Spleen (tissue), 13 donors: ENCODE results near the gene FURIN. TPM values are rescaled to one million over a fixed set of nuclear protein-coding genes. Genes with fewer than 3 reads are reported as not detected.

Experiments
- DNase-seq: peaks from one replicate; pipeline ENCODE4 v3.0.0-alpha.2; 2020
- H3K27ac ChIP-seq, 8 donors: fragments of 200-600 bp; sonication (generic) in 7 of 8; 1 replicate in 4 of 8; 2 replicates in 4 of 8; pipeline versions ENCODE4 v1.5.0 to v1.8.0; 2016 to 2021; ENCODE audit warnings: inconsistent platforms in 4 of 8, mild to moderate bottlenecking in 4 of 8, moderate library complexity in 1 of 8
- H3K27me3 ChIP-seq, 7 donors: fragments of 200-600 bp; sonication (generic) in 6 of 7; replicated peaks in 1 of 7; 1 replicate in 4 of 7; 2 replicates in 3 of 7; pipeline versions ENCODE4 v1.5.0 to v1.8.0; 2016 to 2021; ENCODE audit warnings: inconsistent platforms in 3 of 7, mild to moderate bottlenecking in 1 of 7
- H3K36me3 ChIP-seq, 6 donors: fragments of 200-600 bp; sonication (generic) in 5 of 6; 1 replicate in 4 of 6; 2 replicates in 2 of 6; pipeline versions ENCODE4 v1.5.0 to v1.8.0; 2016 to 2021; ENCODE audit warnings: inconsistent platforms in 2 of 6
- H3K4me1 ChIP-seq, 6 donors: fragments of 200-600 bp; sonication (generic) in 5 of 6; 1 replicate in 3 of 6; 2 replicates in 3 of 6; pipeline versions ENCODE4 v1.5.0 to v1.8.0; 2016 to 2021; ENCODE audit warnings: inconsistent platforms in 3 of 6
- H3K4me3 ChIP-seq, 8 donors: fragments of 200-600 bp; sonication (generic) in 7 of 8; 1 replicate in 4 of 8; 2 replicates in 4 of 8; pipeline versions ENCODE4 v1.5.0 to v1.8.0; 2016 to 2021; ENCODE audit warnings: inconsistent platforms in 4 of 8, mild to moderate bottlenecking in 4 of 8, moderate library complexity in 2 of 8
- H3K9me3 ChIP-seq, 8 donors: fragments of 200-600 bp; sonication (generic) in 7 of 8; 1 replicate in 4 of 8; 2 replicates in 4 of 8; pipeline versions ENCODE4 v1.5.0 to v1.8.0; 2016 to 2021; ENCODE audit warnings: inconsistent platforms in 4 of 8
- CTCF ChIP-seq, 11 experiments: fragments of 200-600 bp in 7 of 11; fragments of 450-650 bp in 4 of 11; sonication (generic) in 4 of 11; IDR thresholded peaks in 8 of 11; conservative IDR thresholded peaks in 3 of 11; 1 replicate in 7 of 11; 2 replicates in 4 of 11; pipeline versions ENCODE4 v1.4.0 to v1.8.0; 2016 to 2021; ENCODE audit warnings: antibody characterized with exemption in 11 of 11, inconsistent platforms in 4 of 11, mild to moderate bottlenecking in 1 of 11
- POLR2A ChIP-seq, 3 donors: fragments of 450-650 bp; IDR thresholded peaks; one replicate each; pipeline ENCODE4 v1.5.1; 2017; ENCODE audit warnings: antibody characterized with exemption in 3 of 3, mild to moderate bottlenecking in 1 of 3
- POLR2AphosphoS5 ChIP-seq, 3 donors: sonication (generic); formaldehyde crosslinking; IDR thresholded peaks; one replicate each; pipeline ENCODE4 v1.5.1; 2017; ENCODE audit warnings: antibody characterized with exemption in 3 of 3
- whole genome bisulfite sequencing, 5 donors: extraction: QIAGEN DNeasy Blood & Tissue Kit in 3 of 5; methylation state at CpG; one replicate each; pipeline versions ENCODE4 v1.1.5 to v1.1.7; 2013 to 2018; 5-methylcytosine and 5-hydroxymethylcytosine counted together
- intact Hi-C: fragments of 100-400 bp; cut with DNase I; formaldehyde crosslinking; loops from one replicate; pipeline ENCODE4 v1.15.0; 2023; ENCODE audit warnings: low total_unique reads
- long read RNA-seq, 2 donors: transcript quantifications; one replicate each; lab custom pipeline, GENCODE V29; 2026
- polyA plus RNA-seq, 3 donors: library from polyadenylated mRNA; stranded (reverse); fragments of 200-250 nt; gene quantifications; one replicate each; pipeline ENCODE4 v1.2.1, GENCODE V29; 2013
- total RNA-seq, 7 donors: library from RNA; depleted of rRNA in 3 of 7; stranded (reverse); fragments of >200 nt in 3 of 7; fragmentation: NEBNext Ultra II Directional in 4 of 7; extraction: Animal tissue kit (Norgen Biotek cat#: 25700) in 4 of 7; gene quantifications; one replicate each; pipeline versions ENCODE4 v1.1.0 to v1.2.1, GENCODE V29; 2016 to 2021
- donor health status: healthy with polysubstance abuse.
- donor health status: DM: no; HTN: no; CAD: no; lungs with moderate emphysema.
- donor health status: DM: no; HTN: no; CAD: no.
- donor health status: Bipolar disorder and iron deficiency.
- donor health status: healthy.
- donor health status: DM: no; HTN: no; CAD: no.
- donor health status: DM: yes; HTN: yes; CAD: no.

Gene FURIN
- 100 to 1,000 TPM in 2 of 7 donors, 10 to 100 TPM in 5; 62.0 to 139 (median 86.8) TPM for total RNA-seq
- 10 to 100 TPM in 2 of 3 donors, 1 to 10 TPM in 1; 10.0 to 33.3 (median 10.9) TPM for polyA plus RNA-seq
- long read RNA-seq, donor 1, full-length matches to known transcripts: 6 of 6 reads
- long read RNA-seq, donor 1, partial matches to known transcripts: 0 of 6 reads
- long read RNA-seq, donor 1, other reads (novel, unspliced or antisense): 0 of 6 reads
- long read RNA-seq, donor 2, full-length matches to known transcripts: 6 of 11 reads
- long read RNA-seq, donor 2, partial matches to known transcripts: 5 of 11 reads
- long read RNA-seq, donor 2, other reads (novel, unspliced or antisense): 0 of 11 reads

- Histone ChIP-seq H3K36me3 (no peaks in the 10 kb centered on the region), H3K9me3 (no peaks in the 10 kb centered on the region), H3K27me3 (no peaks in the 10 kb centered on the region), H3K4me3 (peak within 1 kb of the TSS in 1 of 8 donors; percentile 93), H3K27ac (peak within 1 kb of the TSS; percentile 79 to 98 (median 96)), H3K4me1 (peaks cover 26 to 67% (median 46%) of the 10 kb centered on the region in 6 donors)
- no peak for TF ChIP-seq CTCF (IDR thresholded peaks at IDR 0.05 in 8 of 11, conservative IDR thresholded peaks at IDR 0.05 in 3 of 11)
- TF ChIP-seq POLR2AphosphoS5 (IDR thresholded peaks at IDR 0.05): no peak
- no peak for TF ChIP-seq POLR2A (IDR thresholded peaks at IDR 0.05)
- intact Hi-C loops: no loop called here
- DNase-seq: no peak
- 85 to 95% (median 90%) methylated on average over 5 to 6 of the region's 6 CpGs for WGBS, 5 donors
Observed at GRCh38 chr15:90868261-90868689, at the start of gene FURIN. FURIN (plus strand) TSS chr15:90868588; CDS start chr15:90875741, 7,153 bp downstream.

GRCh38 chr15:90819390-90819789 lies 49.0 kb upstream of the FURIN start:
- 50 to 87% (median 74%) methylated on average over 2 to 6 of the region's 6 CpGs for whole genome bisulfite sequencing, 5 donors
- intact Hi-C loops: no loop called here
- no peak for DNase-seq

GRCh38 chr15:90819850-90820249 lies 48.5 kb upstream of the FURIN start:
- H3K4me1 ChIP-seq: peaks cover 9 to 57% (median 26%) of the 10 kb centered on the region in 6 donors

More at GRCh38 chr15:90819390-90819789, 49.0 kb upstream of the FURIN start:
- no peaks in the 10 kb centered on the region for H3K9me3 ChIP-seq
- H3K36me3 ChIP-seq: peaks cover 0 to 6% (median 0%) of the 10 kb centered on the region in 6 donors
- H3K27me3 ChIP-seq: no peaks in the 10 kb centered on the region
- H3K4me3 ChIP-seq: no peak overlapping the region
- H3K4me1 ChIP-seq: peaks cover 9 to 60% (median 26%) of the 10 kb centered on the region in 6 donors
- H3K27ac ChIP-seq: peak overlapping the region in 4 of 8 donors; percentile 13 to 64 (median 22)
- peak in 2 of 3 donors; percentile 37 to 43 for TF ChIP-seq POLR2AphosphoS5 (IDR thresholded peaks at IDR 0.05)
- no peak for TF ChIP-seq POLR2A (IDR thresholded peaks at IDR 0.05)

GRCh38 chr15:90820481-90820880 lies 47.9 kb upstream of the FURIN start:
- WGBS, 5 donors: 92 to 100% (median 95%) methylated on average over 2 to 7 of the region's 7 CpGs
- Histone ChIP-seq H3K4me1 (peaks cover 9 to 51% (median 25%) of the 10 kb centered on the region in 6 donors), H3K9me3 (no peaks in the 10 kb centered on the region), H3K4me3 (no peak overlapping the region), H3K27me3 (no peaks in the 10 kb centered on the region), H3K27ac (no peak overlapping the region), H3K36me3 (peaks cover 0 to 3% (median 0%) of the 10 kb centered on the region in 6 donors)
- DNase-seq: no peak
- intact Hi-C loops: no loop called here
- TF ChIP-seq CTCF (IDR thresholded peaks at IDR 0.05 in 8 of 11, conservative IDR thresholded peaks at IDR 0.05 in 3 of 11) (no peak), POLR2A (IDR thresholded peaks at IDR 0.05) (no peak), POLR2AphosphoS5 (IDR thresholded peaks at IDR 0.05) (no peak)

More at GRCh38 chr15:90819850-90820249, 48.5 kb upstream of the FURIN start:
- no peaks in the 10 kb centered on the region for H3K9me3 ChIP-seq
- H3K27ac ChIP-seq: peak overlapping the region in 4 of 8 donors; percentile 13 to 64 (median 22)
- DNase-seq: no peak
- H3K36me3 ChIP-seq: peaks cover 0 to 6% (median 0%) of the 10 kb centered on the region in 6 donors
- WGBS, 5 donors: 40 to 63% (median 54%) methylated on average over 7 to 12 of the region's 12 CpGs
- intact Hi-C loops: no loop called here
- TF ChIP-seq POLR2A (IDR thresholded peaks at IDR 0.05) (no peak), CTCF (IDR thresholded peaks at IDR 0.05 in 8 of 11, conservative IDR thresholded peaks at IDR 0.05 in 3 of 11) (no peak), POLR2AphosphoS5 (IDR thresholded peaks at IDR 0.05) (no peak)
- H3K4me3 ChIP-seq: no peak overlapping the region
- H3K27me3 ChIP-seq: no peaks in the 10 kb centered on the region
